ENCODE data around the gene SUN5. TPM values are rescaled to one million over a fixed set of nuclear protein-coding genes. Genes with fewer than 3 reads are reported as not detected.

SUN5 gene
- total RNA-seq, 1 experiment from 2014 or later, result not detected

DNA sequence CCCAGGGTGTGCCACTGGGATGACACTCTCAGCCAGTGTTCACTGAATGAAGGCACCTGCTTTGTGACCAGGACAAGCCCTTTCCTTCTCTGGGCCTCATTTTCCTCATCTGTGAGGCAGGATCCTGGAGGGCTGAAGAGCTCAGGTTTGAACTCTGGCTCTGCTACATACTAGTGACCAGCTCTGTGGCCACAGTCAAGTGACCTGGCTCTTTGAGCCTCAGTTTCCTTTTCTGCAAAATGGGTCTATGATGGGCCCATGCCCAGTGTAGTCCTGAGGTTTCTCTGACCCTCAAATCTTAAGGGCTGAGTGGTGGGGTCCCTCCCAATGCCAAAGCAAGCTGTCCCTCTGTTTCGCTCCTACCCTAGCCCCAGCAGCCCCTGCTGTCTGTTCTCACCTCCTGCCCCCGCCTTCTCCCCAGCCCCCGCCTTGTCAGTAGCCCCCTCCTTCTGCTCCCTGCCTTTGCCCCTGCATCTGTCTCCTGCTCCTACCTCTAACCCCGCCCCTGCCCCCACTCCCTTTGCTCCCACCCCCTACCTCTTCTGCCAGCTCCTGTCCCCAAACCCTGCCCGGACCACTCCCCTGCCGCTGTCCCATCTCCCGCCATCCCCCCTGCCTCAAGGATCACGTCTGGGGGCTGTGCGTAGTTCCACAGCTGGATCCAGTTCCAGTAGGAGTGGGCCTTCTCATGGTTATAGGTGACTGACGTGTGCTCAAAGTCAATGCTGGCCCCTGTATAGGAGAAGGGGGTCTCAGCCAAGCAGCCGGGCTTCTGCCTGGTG lies 17.0 kb downstream of the SUN5 start:
- ChIA-PET CTCF (interaction anchor here (0.6 kb wide), 1 partner anchor 66 kb away, joined by 3 read pairs; no protein-coding TSS in a partner anchor), POLR2A (interaction anchor here (0.6 kb wide), 1 partner anchor 499 kb away, joined by 5 read pairs; no protein-coding TSS in a partner anchor)
- no peak overlapping the region for H3K27ac ChIP-seq (ENCODE audit: low read length)
- no peak for ATAC-seq
- H3K4me1 ChIP-seq (ENCODE audit: control insufficient read depth, insufficient read depth, low read length), result no peaks in the 10 kb centered on the region
- H3K36me3 ChIP-seq (ENCODE audit: control insufficient read depth, insufficient read depth, low read length), result no peaks in the 10 kb centered on the region
- H3K4me3 ChIP-seq (ENCODE audit: low read depth in 2 of 2, low read length in 2 of 2), result no peak overlapping the region
- intact Hi-C loops (cut with micrococcal nuclease; ENCODE audit: unreplicated experiment), result no loop called here
- H3K27me3 ChIP-seq (ENCODE audit: control insufficient read depth, insufficient read depth, low read length), result no peaks in the 10 kb centered on the region
- in situ Hi-C loops (cut with HindIII; ENCODE audit: low pct_unique_long_range_greater_than_20kb, low sequenced_read_pairs), result no loop called here
- DNase-seq (ENCODE audit: low read depth, low spot score), result no peak
- TF ChIP-seq, protein P1, sequence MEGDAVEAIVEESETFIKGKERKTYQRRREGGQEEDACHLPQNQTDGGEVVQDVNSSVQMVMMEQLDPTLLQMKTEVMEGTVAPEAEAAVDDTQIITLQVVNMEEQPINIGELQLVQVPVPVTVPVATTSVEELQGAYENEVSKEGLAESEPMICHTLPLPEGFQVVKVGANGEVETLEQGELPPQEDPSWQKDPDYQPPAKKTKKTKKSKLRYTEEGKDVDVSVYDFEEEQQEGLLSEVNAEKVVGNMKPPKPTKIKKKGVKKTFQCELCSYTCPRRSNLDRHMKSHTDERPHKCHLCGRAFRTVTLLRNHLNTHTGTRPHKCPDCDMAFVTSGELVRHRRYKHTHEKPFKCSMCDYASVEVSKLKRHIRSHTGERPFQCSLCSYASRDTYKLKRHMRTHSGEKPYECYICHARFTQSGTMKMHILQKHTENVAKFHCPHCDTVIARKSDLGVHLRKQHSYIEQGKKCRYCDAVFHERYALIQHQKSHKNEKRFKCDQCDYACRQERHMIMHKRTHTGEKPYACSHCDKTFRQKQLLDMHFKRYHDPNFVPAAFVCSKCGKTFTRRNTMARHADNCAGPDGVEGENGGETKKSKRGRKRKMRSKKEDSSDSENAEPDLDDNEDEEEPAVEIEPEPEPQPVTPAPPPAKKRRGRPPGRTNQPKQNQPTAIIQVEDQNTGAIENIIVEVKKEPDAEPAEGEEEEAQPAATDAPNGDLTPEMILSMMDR (IDR thresholded peaks at IDR 0.05), result no peak
- TF ChIP-seq, protein P2, sequence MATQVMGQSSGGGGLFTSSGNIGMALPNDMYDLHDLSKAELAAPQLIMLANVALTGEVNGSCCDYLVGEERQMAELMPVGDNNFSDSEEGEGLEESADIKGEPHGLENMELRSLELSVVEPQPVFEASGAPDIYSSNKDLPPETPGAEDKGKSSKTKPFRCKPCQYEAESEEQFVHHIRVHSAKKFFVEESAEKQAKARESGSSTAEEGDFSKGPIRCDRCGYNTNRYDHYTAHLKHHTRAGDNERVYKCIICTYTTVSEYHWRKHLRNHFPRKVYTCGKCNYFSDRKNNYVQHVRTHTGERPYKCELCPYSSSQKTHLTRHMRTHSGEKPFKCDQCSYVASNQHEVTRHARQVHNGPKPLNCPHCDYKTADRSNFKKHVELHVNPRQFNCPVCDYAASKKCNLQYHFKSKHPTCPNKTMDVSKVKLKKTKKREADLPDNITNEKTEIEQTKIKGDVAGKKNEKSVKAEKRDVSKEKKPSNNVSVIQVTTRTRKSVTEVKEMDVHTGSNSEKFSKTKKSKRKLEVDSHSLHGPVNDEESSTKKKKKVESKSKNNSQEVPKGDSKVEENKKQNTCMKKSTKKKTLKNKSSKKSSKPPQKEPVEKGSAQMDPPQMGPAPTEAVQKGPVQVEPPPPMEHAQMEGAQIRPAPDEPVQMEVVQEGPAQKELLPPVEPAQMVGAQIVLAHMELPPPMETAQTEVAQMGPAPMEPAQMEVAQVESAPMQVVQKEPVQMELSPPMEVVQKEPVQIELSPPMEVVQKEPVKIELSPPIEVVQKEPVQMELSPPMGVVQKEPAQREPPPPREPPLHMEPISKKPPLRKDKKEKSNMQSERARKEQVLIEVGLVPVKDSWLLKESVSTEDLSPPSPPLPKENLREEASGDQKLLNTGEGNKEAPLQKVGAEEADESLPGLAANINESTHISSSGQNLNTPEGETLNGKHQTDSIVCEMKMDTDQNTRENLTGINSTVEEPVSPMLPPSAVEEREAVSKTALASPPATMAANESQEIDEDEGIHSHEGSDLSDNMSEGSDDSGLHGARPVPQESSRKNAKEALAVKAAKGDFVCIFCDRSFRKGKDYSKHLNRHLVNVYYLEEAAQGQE (IDR thresholded peaks at IDR 0.05; ENCODE audit: insufficient read depth in 1 of 2, low read depth in 2 of 2, low read length in 1 of 2), result no peak
- no peak for TF ChIP-seq TCF7L2 (IDR thresholded peaks at IDR 0.05; ENCODE audit: low read depth, low read length)
- no peak for TF ChIP-seq SIN3A (IDR thresholded peaks at IDR 0.05; ENCODE audit: borderline replicate concordance, insufficient read depth, low read depth, low read length)
- no peak for TF ChIP-seq POLR2AphosphoS5 (IDR thresholded peaks at IDR 0.05; ENCODE audit: low read depth, low read length)
- BruUV-seq (replicated peaks), result no TSS peak
- no peaks in the 10 kb centered on the region for H3K9me3 ChIP-seq (ENCODE audit: control insufficient read depth, insufficient read depth, low read depth, low read length)

DNA sequence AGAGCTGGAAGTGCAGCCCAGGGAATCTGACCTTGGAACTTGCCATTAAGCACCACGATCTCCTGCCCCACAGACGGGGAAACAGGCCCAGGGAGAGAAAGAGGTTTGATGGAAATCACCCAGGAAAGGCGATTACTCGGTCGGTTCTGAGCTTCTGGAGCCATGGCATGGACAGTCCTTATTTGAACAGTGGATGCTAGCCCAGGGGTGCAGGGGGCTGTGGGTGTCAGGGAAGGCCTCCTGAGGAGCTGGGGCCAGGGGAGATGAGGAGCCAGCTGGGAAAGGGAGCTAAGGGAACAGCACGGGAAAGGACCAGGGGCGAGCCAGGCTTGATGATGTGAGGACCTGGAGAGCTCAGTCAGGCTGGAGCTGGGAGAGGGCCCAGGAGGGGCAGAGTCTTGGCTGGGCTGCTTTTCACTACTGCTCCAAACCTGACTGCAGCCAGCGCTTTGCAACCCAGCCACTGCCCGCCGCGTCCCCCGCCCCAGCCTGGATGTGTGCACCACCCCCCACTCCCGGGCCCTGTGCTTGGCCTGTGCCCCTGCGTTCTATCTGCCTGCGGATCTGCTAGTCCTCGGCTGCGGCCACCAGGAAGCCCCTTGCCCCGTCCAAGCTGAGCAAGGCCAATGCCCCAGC lies 17.8 kb downstream of the SUN5 start:
- CTCF ChIA-PET, result interaction anchor here (0.5 to 0.6 kb wide), 3 partner anchors 65 to 108 kb away, joined by 3 to 4 read pairs (median 3); no protein-coding TSS in a partner anchor
- H3K27me3 ChIP-seq (ENCODE audit: control insufficient read depth, insufficient read depth, low read length), result no peaks in the 10 kb centered on the region
- no peaks in the 10 kb centered on the region for H3K4me1 ChIP-seq (ENCODE audit: control insufficient read depth, insufficient read depth, low read length)
- intact Hi-C loops (cut with micrococcal nuclease; ENCODE audit: unreplicated experiment), result no loop called here
- POLR2A ChIA-PET, result interaction anchor here (0.6 kb wide), 1 partner anchor 499 kb away, joined by 5 read pairs; no protein-coding TSS in a partner anchor
- in situ Hi-C loops (cut with HindIII; ENCODE audit: low pct_unique_long_range_greater_than_20kb, low sequenced_read_pairs), result no loop called here
- no peak overlapping the region for H3K4me3 ChIP-seq (ENCODE audit: low read depth in 2 of 2, low read length in 2 of 2)
- TF ChIP-seq POLR2AphosphoS5 (IDR thresholded peaks at IDR 0.05; ENCODE audit: low read depth, low read length) (no peak), TCF7L2 (IDR thresholded peaks at IDR 0.05; ENCODE audit: low read depth, low read length) (no peak), SIN3A (IDR thresholded peaks at IDR 0.05; ENCODE audit: borderline replicate concordance, insufficient read depth, low read depth, low read length) (no peak)
- TF ChIP-seq, protein P1 (IDR thresholded peaks at IDR 0.05), result no peak
- TF ChIP-seq, protein P2 (IDR thresholded peaks at IDR 0.05; ENCODE audit: insufficient read depth in 1 of 2, low read depth in 2 of 2, low read length in 1 of 2), result no peak
- no peaks in the 10 kb centered on the region for H3K36me3 ChIP-seq (ENCODE audit: control insufficient read depth, insufficient read depth, low read length)
- no TSS peak for BruUV-seq (replicated peaks)
- H3K27ac ChIP-seq (ENCODE audit: low read length), result no peak overlapping the region
- ATAC-seq (no peak), DNase-seq (ENCODE audit: low read depth, low spot score) (no peak)
- no peaks in the 10 kb centered on the region for H3K9me3 ChIP-seq (ENCODE audit: control insufficient read depth, insufficient read depth, low read depth, low read length)

Data from Panc1 (cell line).